Suprapubic skin (tissue), 4 donors: ENCODE data around the gene CDPF1.

ENCODE experiments used
- CTCF ChIP-seq, 2 donors: fragments of 200-600 bp in 1 of 2; fragments of 450-650 bp in 1 of 2; sonication (generic) in 1 of 2; IDR thresholded peaks; one replicate each; pipeline ENCODE4 v1.5.1; 2016 to 2019; ENCODE audit warnings: antibody characterized with exemption in 2 of 2, mild to moderate bottlenecking in 1 of 2, moderate library complexity in 1 of 2
- POLR2A ChIP-seq, 2 donors: fragments of 450-650 bp; IDR thresholded peaks; one replicate each; pipeline ENCODE4 v1.6.1; 2017; ENCODE audit warnings: antibody characterized with exemption in 2 of 2, mild to moderate bottlenecking in 2 of 2, moderate library complexity in 2 of 2
- POLR2AphosphoS5 ChIP-seq, 3 donors: sonication (generic); formaldehyde crosslinking; IDR thresholded peaks; one replicate each; pipeline ENCODE4 v1.6.1; 2017; ENCODE audit warnings: antibody characterized with exemption in 3 of 3

- TF ChIP-seq POLR2A (IDR thresholded peaks at IDR 0.05): peak in 1 of 2 donors; percentile 27
- TF ChIP-seq CTCF (IDR thresholded peaks at IDR 0.05): no peak
- TF ChIP-seq POLR2AphosphoS5 (IDR thresholded peaks at IDR 0.05): peak in 2 of 3 donors; percentile 22 to 24
Measured at GRCh38 chr22:46296257-46297150, 46.4 kb upstream of the CDPF1 start, which contains the start of gene GTSE1.
